GM18505 (cell line): ENCODE data around the gene PRDM12.

Experiments used
- ATAC-seq: cut with Tn5 transposase; IDR thresholded peaks from one replicate; pipeline ENCODE4 v1.9.1; 2021; ENCODE audit not compliant: unreplicated experiment
- POLR2A ChIP-seq: IDR thresholded peaks from 4 replicates; pipeline ENCODE4 v1.6.1; 2011; ENCODE audit warnings: borderline replicate concordance; ENCODE audit not compliant: insufficient read depth, insufficient read length; ENCODE audit errors: extremely low read depth

PRDM12 gene

GRCh38 chr9:130693426-130694191, 29.2 kb downstream of the PRDM12 start, which contains the start of gene EXOSC2:
Gene EXOSC2 (plus strand): TSS chr9:130693780. CDS start chr9:130693792, 12 bp downstream.
- peak; percentile 89 for ATAC-seq

DNA sequence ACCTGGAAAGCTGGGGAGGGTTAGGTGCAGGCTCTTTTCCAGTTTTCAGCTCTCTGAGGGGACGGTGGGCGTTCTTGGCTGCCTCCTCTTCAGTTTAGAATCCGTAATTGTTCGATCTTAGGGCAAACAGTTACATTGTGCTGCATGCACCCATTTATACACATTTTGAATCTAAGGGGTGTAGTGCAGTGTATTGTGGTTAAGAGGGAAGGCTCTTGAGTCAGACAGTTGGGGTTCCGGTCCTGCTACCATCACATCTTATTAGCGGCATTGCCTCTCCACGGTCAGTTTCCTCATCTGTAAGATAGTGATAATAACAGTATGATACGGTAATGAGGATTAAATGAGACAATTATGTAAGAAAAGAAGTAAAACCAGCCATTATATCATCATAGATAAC, 29.8 kb downstream of the PRDM12 start:
- no peak for TF ChIP-seq POLR2A
- no peak for ATAC-seq

More at GRCh38 chr9:130693426-130694191, 29.2 kb downstream of the PRDM12 start, which contains the start of gene EXOSC2:
- TF ChIP-seq POLR2A: peak; percentile 95

GRCh38 chr9:130696139-130696650, 31.8 kb downstream of the PRDM12 start:
- ATAC-seq: no peak
- TF ChIP-seq POLR2A: no peak

- no peak for TF ChIP-seq POLR2A
- ATAC-seq: no peak
These were observed 32.6 kb downstream of the PRDM12 start for GRCh38 chr9:130696996-130697395.

DNA sequence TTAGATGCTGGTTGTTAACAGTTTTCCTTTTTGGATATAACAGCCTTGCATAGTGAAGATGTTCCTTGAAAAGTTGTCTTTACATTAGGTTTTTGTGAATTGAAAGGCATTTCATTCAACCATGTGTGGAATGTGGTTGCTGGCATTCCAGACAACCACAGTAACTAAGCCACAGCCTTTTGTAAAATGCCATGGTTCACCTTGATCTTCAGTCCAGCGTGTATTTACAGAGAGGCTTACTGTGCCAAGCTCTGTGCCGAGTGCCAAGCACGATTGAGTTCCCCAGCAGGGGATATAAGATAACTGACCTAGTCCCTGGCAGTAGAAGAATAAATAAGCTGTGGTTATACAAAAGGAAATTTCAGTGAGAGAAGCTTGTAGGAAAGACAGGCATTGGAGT, 34.1 kb downstream of the PRDM12 start:
- ATAC-seq: no peak
- no peak for TF ChIP-seq POLR2A

GRCh38 chr9:130699047-130699446, 34.7 kb downstream of the PRDM12 start:
- no peak for ATAC-seq
- TF ChIP-seq POLR2A: no peak

GRCh38 chr9:130701059-130702022, 36.9 kb downstream of the PRDM12 start:
- no peak for ATAC-seq
- TF ChIP-seq POLR2A: no peak

DNA sequence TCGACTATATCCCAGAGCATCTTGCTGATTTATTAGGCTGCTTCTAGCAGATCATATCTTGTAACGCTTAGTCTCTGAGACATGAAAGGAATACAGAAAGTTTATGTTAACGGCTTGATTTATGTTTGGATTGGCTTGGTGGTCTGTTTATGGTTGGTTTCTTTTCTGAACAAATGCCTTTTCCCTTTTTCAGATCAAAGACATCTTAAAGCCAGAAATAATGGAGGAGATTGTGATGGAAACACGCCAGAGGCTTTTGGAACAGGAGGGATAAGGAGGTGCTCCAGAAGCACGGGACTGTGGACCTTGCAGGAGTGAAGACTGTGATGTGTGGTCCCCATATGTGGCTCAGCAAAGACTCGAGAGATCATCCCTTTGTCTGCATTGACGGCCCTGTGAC, 39.1 kb downstream of the PRDM12 start:
- TF ChIP-seq POLR2A: no peak
- ATAC-seq: no peak

DNA sequence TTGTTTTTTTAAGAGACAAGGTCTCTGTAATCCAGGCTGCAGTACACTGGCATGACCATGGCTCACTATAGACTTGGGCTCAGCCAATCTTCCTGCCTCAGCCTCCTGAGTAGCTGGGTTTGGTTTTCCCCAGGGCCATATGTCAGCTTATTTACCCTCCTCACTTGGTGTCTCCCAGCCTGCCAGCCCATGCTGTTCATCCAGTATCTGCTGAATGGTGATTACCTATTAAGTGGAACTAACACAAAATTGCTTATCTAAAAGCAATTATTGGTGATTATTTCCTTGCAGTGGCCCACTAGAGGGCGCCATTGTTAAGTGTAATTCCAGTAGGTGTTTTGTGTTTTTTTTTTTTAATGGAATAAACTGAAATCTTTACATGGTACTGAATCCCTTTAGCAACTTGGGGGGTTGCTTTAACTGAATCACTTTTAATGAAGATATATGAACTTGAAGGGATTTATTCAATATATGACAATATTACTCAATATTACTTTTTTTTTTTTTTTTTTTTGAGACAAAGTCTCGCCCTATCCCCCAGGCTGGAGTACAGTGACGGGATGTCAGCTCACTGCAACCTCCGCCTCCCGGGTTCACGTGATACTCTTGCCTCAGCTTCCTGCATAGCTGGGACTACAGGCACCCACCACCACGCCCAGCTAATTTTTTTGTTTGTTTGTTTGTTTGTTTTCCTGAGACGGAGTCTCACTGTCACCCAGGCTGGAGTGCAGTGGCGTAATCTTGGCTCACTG, 43.0 kb downstream of the PRDM12 start:
- no peak for ATAC-seq
- TF ChIP-seq POLR2A: no peak

DNA sequence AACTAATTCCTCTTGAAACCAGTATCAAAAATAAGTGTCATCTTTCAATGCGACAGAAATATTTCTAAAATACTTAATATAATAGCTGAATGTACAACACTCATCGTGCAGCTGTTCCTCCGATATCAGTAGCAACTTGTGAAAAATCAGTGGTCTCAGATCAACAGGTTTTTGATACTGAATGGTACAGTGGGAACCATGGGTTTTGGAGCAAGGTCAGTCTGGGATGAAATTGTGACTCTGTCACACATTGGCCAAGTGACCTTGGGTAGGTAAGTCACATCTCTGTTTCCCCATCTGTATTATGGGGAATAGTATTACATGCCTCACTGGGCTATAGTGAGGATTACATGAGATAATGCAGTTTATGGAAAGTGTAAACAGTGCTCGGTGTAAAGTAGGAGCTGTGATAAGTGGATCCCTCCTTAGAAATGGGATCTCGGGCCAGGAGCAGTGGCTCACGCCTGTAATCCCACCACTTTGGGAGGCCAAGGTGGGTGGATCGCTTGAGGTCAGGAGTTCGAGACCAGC, 46.5 kb downstream of the PRDM12 start:
- no peak for ATAC-seq
- no peak for TF ChIP-seq POLR2A

DNA sequence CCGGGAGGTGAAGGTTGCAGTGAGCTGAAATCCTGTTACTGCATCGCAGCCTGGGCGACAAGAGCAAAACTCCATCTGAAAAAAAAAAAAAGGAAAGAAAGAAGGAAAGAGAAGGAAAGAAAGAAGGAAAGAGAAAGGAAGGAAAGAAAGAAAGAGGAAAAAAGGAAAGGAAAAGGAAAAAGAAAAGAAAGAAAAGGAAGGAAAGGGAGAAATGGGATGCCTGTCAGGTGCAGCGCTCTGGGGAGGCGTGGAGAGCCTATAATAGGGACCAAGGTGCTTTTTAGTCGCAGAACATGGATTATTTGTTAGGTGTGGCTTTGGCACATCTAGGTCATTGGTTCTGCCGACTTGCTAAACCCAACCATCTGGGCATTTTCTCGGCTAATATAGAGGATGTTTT, 47.1 kb downstream of the PRDM12 start:
- no peak for ATAC-seq
- no peak for TF ChIP-seq POLR2A

- peak; percentile 91 for ATAC-seq
- peak; percentile 73 for TF ChIP-seq POLR2A
These were observed 48.3 kb downstream of the PRDM12 start for GRCh38 chr9:130712564-130713285.
